DND-41 (cell line): ENCODE results near the gene STAM.

Source experiments
- ATAC-seq: fragments of 200-7000 bp; cut with Tn5 transposase; 3 replicates; pipeline ENCODE4 v1.9.1; 2021; ENCODE audit warnings: low read depth; ENCODE audit not compliant: insufficient read depth
- DNase-seq: peaks from one replicate; pipeline ENCODE4 v3.0.0-alpha.2; 2020
- H2AFZ ChIP-seq: 2 replicates; pipeline ENCODE4 v1.6.0; 2012; ENCODE audit warnings: low read depth, low read length
- H3K27ac ChIP-seq: 2 replicates; pipeline ENCODE4 v1.5.1; 2012; ENCODE audit warnings: low read length, inconsistent platforms
- H3K27me3 ChIP-seq: fragments of 200-600 bp; sonication (generic); 2 replicates; pipeline ENCODE4 v1.6.0; 2012; ENCODE audit warnings: low read length, mild to moderate bottlenecking, inconsistent platforms; ENCODE audit not compliant: insufficient read depth, poor library complexity
- H3K36me3 ChIP-seq: 2 replicates; pipeline ENCODE4 v1.5.1; 2012; ENCODE audit warnings: low read length, inconsistent platforms; ENCODE audit not compliant: insufficient read depth
- H3K4me1 ChIP-seq: 2 replicates; pipeline ENCODE4 v1.5.1; 2012; ENCODE audit warnings: mild to moderate bottlenecking, low read length; ENCODE audit not compliant: insufficient read depth
- H3K4me2 ChIP-seq: 2 replicates; pipeline ENCODE4 v1.6.0; 2012; ENCODE audit warnings: mild to moderate bottlenecking, moderate library complexity, low read length, inconsistent platforms; ENCODE audit not compliant: insufficient read depth
- H3K4me3 ChIP-seq, 2 experiments: fragments of 200-600 bp in 1 of 2; shearing (Covaris generic) in 1 of 2; 2 replicates each; pipeline ENCODE4 v1.5.1; 2012 to 2016; ENCODE audit warnings: inconsistent platforms in 2 of 2, low read length in 2 of 2, mild to moderate bottlenecking in 2 of 2, low read depth in 1 of 2, moderate library complexity in 1 of 2
- H3K79me2 ChIP-seq: 2 replicates; pipeline ENCODE4 v1.6.0; 2012; ENCODE audit warnings: low read length, inconsistent platforms; ENCODE audit not compliant: insufficient read depth
- H3K9ac ChIP-seq: 2 replicates; pipeline ENCODE4 v1.6.0; 2012; ENCODE audit warnings: low read depth, mild to moderate bottlenecking, inconsistent platforms, low read length, moderate library complexity
- H3K9me3 ChIP-seq: 2 replicates; pipeline ENCODE4 v1.5.1; 2012; ENCODE audit warnings: low read length, moderate library complexity, mild to moderate bottlenecking, inconsistent platforms; ENCODE audit not compliant: insufficient read depth, severe bottlenecking
- H4K20me1 ChIP-seq: 2 replicates; pipeline ENCODE4 v1.6.0; 2012; ENCODE audit warnings: low read length; ENCODE audit not compliant: insufficient read depth
- EZH2 ChIP-seq: IDR thresholded peaks from 3 replicates; pipeline ENCODE4 v1.6.1; 2012; ENCODE audit warnings: borderline replicate concordance, low read depth, mild to moderate bottlenecking, moderate library complexity, low read length, inconsistent platforms; ENCODE audit not compliant: severe bottlenecking
- TF ChIP-seq, protein P1 (sequence below): IDR thresholded peaks from 2 replicates; pipeline ENCODE4 v1.5.1; 2012; ENCODE audit warnings: borderline replicate concordance, low read length, moderate library complexity, mild to moderate bottlenecking; ENCODE audit not compliant: poor library complexity, severe bottlenecking; ENCODE audit errors: extremely low read depth

Gene STAM

DNA sequence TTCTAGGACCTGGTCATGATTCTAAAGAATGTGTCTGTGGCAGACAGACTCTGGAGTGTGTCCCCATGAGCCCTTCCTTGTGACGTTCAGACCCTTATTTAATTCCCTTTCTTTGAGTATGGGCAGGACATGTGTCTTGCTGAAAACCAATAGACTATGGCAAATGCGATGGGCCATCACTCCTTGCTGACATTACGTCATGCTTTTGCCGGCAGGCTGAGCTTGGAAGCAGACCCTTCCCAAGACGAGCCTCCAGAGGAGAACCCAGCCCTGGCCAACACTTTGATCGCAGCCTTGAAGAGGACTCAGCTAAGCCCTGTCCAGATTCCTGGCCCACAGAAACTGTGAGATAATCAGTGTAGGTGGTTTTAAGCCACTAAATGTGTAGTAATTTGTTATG, 89.7 kb downstream of the STAM start:
- Histone ChIP-seq H3K27me3 (no peaks in the 10 kb centered on the region), H3K79me2 (no peaks in the 10 kb centered on the region), H3K27ac (no peak overlapping the region), H3K36me3 (no peaks in the 10 kb centered on the region), H3K4me1 (no peaks in the 10 kb centered on the region), H3K4me2 (no peak overlapping the region), H4K20me1 (no peaks in the 10 kb centered on the region), H3K4me3 (no peak overlapping the region), H3K9ac (no peak overlapping the region), H3K9me3 (no peaks in the 10 kb centered on the region), H2AFZ (no peak overlapping the region)
- no peak for DNase-seq
- TF ChIP-seq, protein P1, sequence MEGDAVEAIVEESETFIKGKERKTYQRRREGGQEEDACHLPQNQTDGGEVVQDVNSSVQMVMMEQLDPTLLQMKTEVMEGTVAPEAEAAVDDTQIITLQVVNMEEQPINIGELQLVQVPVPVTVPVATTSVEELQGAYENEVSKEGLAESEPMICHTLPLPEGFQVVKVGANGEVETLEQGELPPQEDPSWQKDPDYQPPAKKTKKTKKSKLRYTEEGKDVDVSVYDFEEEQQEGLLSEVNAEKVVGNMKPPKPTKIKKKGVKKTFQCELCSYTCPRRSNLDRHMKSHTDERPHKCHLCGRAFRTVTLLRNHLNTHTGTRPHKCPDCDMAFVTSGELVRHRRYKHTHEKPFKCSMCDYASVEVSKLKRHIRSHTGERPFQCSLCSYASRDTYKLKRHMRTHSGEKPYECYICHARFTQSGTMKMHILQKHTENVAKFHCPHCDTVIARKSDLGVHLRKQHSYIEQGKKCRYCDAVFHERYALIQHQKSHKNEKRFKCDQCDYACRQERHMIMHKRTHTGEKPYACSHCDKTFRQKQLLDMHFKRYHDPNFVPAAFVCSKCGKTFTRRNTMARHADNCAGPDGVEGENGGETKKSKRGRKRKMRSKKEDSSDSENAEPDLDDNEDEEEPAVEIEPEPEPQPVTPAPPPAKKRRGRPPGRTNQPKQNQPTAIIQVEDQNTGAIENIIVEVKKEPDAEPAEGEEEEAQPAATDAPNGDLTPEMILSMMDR, result no peak
- TF ChIP-seq EZH2, result no peak
- no peak for ATAC-seq

GRCh38 chr10:17734432-17735080, 90.6 kb downstream of the STAM start:
- ATAC-seq, result no peak
- Histone ChIP-seq H4K20me1 (no peaks in the 10 kb centered on the region), H3K4me1 (no peaks in the 10 kb centered on the region), H2AFZ (no peak overlapping the region), H3K4me3 (no peak overlapping the region), H3K9me3 (no peaks in the 10 kb centered on the region), H3K4me2 (no peak overlapping the region), H3K79me2 (no peaks in the 10 kb centered on the region), H3K9ac (no peak overlapping the region), H3K36me3 (no peaks in the 10 kb centered on the region), H3K27me3 (no peaks in the 10 kb centered on the region), H3K27ac (no peak overlapping the region)
- no peak for TF ChIP-seq EZH2
- TF ChIP-seq, protein P1, result no peak
- no peak for DNase-seq

DNA sequence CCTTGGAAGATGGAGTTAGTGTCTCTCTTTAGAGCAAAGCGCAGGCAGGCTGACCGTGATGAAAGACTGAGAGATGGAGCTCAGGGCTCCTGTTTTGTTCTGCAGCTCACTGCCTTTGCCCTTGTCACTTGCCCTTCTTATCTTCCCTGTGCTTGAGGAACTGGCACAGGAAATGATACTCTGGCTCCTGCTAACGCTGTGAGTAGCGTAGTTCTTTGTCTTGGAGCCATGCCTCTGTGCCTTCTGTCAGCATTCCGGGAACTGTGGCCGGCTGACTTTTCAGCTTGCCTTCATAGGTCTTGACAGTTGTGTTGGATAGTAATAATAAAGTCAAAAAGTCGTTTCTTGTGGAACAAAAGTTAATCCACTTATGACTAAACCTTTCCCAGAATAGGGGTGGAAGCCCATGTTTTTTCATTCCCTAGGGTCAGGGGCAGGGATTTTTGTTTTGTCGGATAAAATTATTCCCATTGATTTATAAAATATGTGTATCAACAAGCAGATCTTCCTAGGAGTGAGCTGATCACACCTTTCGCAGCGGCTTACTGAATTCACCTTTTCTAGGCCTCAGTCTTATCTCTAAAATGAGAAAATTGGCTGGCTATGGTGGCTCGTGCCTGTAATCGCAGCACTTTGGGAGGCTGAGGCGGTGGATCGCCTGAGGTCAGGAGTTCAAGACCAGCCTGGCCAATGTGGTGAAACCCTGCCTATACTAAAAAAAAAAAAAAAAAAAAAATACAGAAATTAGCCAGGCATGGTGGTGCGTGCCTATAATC, 91.4 kb downstream of the STAM start:
- no peaks in the 10 kb centered on the region for H3K36me3 ChIP-seq
- ATAC-seq, result no peak
- no peak overlapping the region for H3K4me2 ChIP-seq

More for the DNA sequence above, 91.4 kb downstream of the STAM start:
- H3K4me1 ChIP-seq, result no peaks in the 10 kb centered on the region
- DNase-seq, result no peak
- no peak overlapping the region for H3K27ac ChIP-seq
- no peak overlapping the region for H3K4me3 ChIP-seq
- no peaks in the 10 kb centered on the region for H3K9me3 ChIP-seq
- H2AFZ ChIP-seq, result no peak overlapping the region
- TF ChIP-seq, protein P1, result no peak
- no peak for TF ChIP-seq EZH2
- no peaks in the 10 kb centered on the region for H4K20me1 ChIP-seq
- no peaks in the 10 kb centered on the region for H3K79me2 ChIP-seq
- H3K9ac ChIP-seq, result no peak overlapping the region
- H3K27me3 ChIP-seq, result no peaks in the 10 kb centered on the region
